Fibroblast of skin of scalp (primary cell): ENCODE results near the gene HDAC1.

Experiments
- DNase-seq: peaks from one replicate; pipeline ENCODE4 v3.0.0-alpha.2; 2013

The HDAC1 gene

DNA sequence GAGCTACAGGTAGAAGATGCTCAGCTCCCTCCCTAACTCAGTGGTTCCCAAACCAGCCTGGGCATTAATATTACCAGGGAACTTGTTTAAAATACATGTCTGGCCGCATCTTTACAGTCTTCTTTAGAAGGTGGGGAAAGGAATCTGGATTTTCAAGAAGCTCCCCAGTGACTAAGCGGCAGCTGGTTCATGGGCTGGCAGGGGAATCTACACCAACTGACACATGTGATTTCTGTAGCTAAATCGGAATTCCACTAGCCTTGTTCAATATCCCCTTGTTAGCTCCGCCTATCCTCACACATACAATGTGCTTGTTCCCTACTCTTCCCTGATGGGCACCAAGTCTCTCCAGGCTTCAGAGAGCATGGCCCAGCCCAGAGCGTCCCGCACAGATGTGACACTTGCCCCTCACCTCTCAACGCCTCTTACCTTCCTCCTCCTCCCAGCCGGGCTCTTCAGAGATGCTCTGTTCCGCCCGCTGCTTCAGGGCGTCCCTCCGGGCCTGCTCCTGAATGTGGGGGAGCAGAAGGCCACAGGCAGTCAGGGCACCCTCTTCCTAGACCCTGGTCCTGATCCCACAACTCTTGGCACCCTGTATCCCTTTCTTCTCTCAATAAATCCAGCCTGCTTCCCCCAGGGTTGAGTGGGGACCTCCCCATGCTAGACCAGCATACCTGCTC lies 85.8 kb downstream of the HDAC1 start:
- no peak for DNase-seq

- no peak for DNase-seq
Measured at GRCh38 chr1:32380057-32380456, 88.2 kb downstream of the HDAC1 start.
